ENCODE data around the gene GFOD1. TPM values are rescaled to one million over a fixed set of nuclear protein-coding genes. Genes with fewer than 3 reads are reported as not detected.
A peak's percentile ranks its signal among the peaks of the same experiment; 100 is the strongest.

Gene GFOD1, protein sequence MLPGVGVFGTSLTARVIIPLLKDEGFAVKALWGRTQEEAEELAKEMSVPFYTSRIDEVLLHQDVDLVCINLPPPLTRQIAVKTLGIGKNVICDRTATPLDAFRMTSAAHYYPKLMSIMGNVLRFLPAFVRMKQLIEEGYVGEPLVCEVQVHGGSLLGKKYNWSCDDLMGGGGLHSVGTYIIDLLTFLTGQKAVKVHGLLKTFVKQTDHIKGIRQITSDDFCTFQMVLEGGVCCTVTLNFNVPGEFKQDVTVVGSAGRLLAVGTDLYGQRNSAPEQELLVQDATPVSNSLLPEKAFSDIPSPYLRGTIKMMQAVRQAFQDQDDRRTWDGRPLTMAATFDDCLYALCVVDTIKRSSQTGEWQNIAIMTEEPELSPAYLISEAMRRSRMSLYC
- polyA plus RNA-seq (ENCODE audit: insufficient read length in 3 of 3), result 1 to 10 TPM; 1.5 to 1.9 (median 1.5) TPM

- DNase-seq (ENCODE audit: low read depth in 3 of 3, low spot score in 2 of 3), result peak in 1 of 3 donors; percentile 65
These were observed at the start of gene GFOD1 for GRCh38 chr6:13487122-13488014. GFOD1 (minus strand) TSS chr6:13487600; CDS start chr6:13486890, 710 bp downstream.

DNA sequence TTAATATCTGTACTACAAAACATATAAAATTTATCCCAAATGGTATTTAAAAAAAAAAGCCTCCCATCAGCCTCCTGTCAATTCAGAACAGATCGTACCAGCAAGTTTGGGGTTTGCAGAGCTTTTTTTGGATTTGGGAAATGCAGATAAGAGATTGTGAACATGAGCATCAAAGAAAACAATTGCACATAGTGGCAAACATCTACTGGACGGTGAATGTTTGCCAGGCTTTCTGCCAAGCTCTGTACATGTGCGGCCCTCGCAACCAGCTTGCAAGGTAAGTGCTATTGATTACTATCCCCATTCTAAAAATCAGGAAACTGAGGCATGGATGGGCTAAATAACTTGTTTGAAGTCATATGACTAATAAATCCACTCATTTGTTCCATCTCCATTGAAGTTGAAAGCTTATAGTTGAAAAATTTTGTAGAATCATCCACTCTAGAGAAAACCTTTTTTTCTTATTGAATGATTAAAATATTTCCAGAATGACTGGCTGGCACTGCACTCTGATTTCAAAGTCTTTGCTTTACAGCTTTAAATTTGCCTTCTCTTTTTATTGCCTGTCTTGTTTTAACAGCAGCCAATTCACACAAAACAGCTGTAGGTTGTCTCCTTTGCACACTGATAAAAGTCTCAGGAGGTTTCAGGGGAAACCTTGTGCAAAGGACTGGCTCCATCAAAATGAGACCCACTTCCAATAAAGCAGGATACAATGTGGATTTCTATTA is 49.6 kb upstream of the GFOD1 start:
- no peak for DNase-seq (ENCODE audit: low read depth in 3 of 3, low spot score in 2 of 3)

- no peak for DNase-seq (ENCODE audit: low read depth in 3 of 3, low spot score in 2 of 3)
These were observed 47.9 kb upstream of the GFOD1 start for GRCh38 chr6:13535306-13535705.

DNA sequence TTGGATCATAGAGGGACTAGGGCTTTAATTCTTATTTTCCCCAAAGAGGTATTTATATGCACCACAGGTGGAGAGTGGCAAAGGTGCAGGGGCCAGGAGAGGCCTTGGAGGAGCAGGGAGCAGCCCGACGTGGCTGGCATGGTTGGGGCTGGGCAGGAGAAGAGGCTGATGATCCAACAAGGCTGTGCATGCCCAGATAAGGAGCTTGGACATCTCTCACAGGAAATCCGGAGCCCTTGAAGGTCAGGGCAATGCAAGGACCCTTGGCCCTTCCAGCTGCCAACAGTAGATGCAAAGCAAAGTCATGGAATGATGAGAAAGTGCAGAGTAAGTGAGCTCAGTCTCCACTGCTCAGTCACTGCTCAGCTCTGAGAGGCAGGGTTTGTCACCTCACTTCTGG is 47.1 kb upstream of the GFOD1 start:
- no peak for DNase-seq (ENCODE audit: low read depth in 3 of 3, low spot score in 2 of 3)

GRCh38 chr6:13531956-13532355 is 44.6 kb upstream of the GFOD1 start:
- DNase-seq (ENCODE audit: low read depth in 3 of 3, low spot score in 2 of 3), result no peak

- no peak for DNase-seq (ENCODE audit: low read depth in 3 of 3, low spot score in 2 of 3)
These were observed 41.5 kb upstream of the GFOD1 start for GRCh38 chr6:13528777-13529343.

DNA sequence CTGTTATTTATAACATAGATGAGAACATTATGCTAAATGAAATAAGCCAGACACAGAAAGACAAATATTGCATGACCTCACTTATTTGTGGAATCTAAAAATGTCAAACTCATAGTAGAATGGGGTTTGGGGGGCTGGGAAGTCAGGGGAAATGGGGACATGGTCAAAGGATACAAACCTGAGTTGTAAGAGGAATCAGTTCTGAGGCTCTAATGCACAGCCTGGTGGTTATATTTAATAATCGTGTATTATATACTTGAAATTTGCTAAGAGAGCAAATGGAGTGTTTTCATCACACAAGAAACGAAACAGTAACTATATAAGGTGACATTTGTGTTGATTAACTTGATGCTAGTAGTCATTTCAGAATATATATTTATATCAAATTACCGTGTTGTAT is 40.8 kb upstream of the GFOD1 start:
- DNase-seq (ENCODE audit: low read depth in 3 of 3, low spot score in 2 of 3), result no peak

- DNase-seq (ENCODE audit: low read depth in 3 of 3, low spot score in 2 of 3), result no peak
These were observed 40.3 kb upstream of the GFOD1 start for GRCh38 chr6:13527671-13528056.

GRCh38 chr6:13526727-13527670 is 39.6 kb upstream of the GFOD1 start:
- DNase-seq (ENCODE audit: low read depth in 3 of 3, low spot score in 2 of 3), result no peak

DNA sequence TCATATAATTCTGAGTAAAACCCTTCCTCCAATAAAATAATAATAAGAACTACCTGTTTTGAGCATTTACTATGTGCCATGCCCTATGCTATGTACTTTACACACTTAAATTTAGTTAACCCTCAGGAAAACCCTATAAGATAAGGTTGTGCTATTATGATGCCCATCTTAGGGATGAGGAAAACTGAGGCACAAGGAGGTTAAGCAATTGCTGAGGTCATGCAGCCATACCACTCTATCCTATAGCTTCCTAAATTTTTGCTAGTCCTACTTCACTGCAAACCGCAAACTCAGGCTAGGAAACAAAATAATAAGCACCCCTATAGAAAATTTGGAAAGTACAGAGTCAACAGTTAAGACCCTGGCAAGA is 38.9 kb upstream of the GFOD1 start:
- DNase-seq (ENCODE audit: low read depth in 3 of 3, low spot score in 2 of 3), result no peak

GRCh38 chr6:13524801-13525508 is 37.6 kb upstream of the GFOD1 start:
- no peak for DNase-seq (ENCODE audit: low read depth in 3 of 3, low spot score in 2 of 3)

- no peak for DNase-seq (ENCODE audit: low read depth in 3 of 3, low spot score in 2 of 3)
These were observed 36.6 kb upstream of the GFOD1 start for GRCh38 chr6:13523826-13524622.

- no peak for DNase-seq (ENCODE audit: low read depth in 3 of 3, low spot score in 2 of 3)
These were observed 35.3 kb upstream of the GFOD1 start for GRCh38 chr6:13522656-13523055.

GRCh38 chr6:13519839-13520238 is 32.4 kb upstream of the GFOD1 start:
- DNase-seq (ENCODE audit: low read depth in 3 of 3, low spot score in 2 of 3), result no peak

GRCh38 chr6:13517116-13517515 is 29.7 kb upstream of the GFOD1 start:
- no peak for DNase-seq (ENCODE audit: low read depth in 3 of 3, low spot score in 2 of 3)

GRCh38 chr6:13515912-13516311 is 28.5 kb upstream of the GFOD1 start:
- DNase-seq (ENCODE audit: low read depth in 3 of 3, low spot score in 2 of 3), result no peak

- DNase-seq (ENCODE audit: low read depth in 3 of 3, low spot score in 2 of 3), result no peak
These were observed 26.5 kb upstream of the GFOD1 start for GRCh38 chr6:13513626-13514502.
